ENCODE data around the gene ZNF500. TPM values are rescaled to one million over a fixed set of nuclear protein-coding genes. Genes with fewer than 3 reads are reported as not detected.

The ZNF500 gene
- total RNA-seq, 1 experiment from 2014 or later = 18.3 TPM

- no peak overlapping the region for H4K8ac ChIP-seq (replicated peaks; ENCODE audit: insufficient read length, low read depth, low read length)
- no CpG with 5 or more reads among the region's 5 CpGs for WGBS (ENCODE audit: extremely low coverage, insufficient read length, low lambda C conversion rate)
- no peak overlapping the region for H3K14ac ChIP-seq (ENCODE audit: insufficient read depth, low read length)
- Mint-ChIP-seq H3K36me3 (ENCODE audit: insufficient read depth in 1 of 3, low read depth in 3 of 3) (peaks cover 11 to 43% (median 26%) of the 10 kb centered on the region in 3 experiments), H3K4me3 (no peak overlapping the region), H3K27me3 (ENCODE audit: low read depth) (no peaks in the 10 kb centered on the region), H3K4me1 (peaks cover 15 to 30% of the 10 kb centered on the region in 2 experiments), H3K9me3 (no peaks in the 10 kb centered on the region), H3K27ac (peak overlapping the region in 2 of 3 experiments; percentile 7 to 11; a peak in 3 of 7 replicates)
- no peaks in the 10 kb centered on the region for H4K20me1 ChIP-seq (ENCODE audit: control insufficient read depth, insufficient read depth, insufficient read length)
- H3K4ac ChIP-seq (ENCODE audit: low read depth, low read length) = no peak overlapping the region
- H4K91ac ChIP-seq (ENCODE audit: insufficient read length, low read depth, low read length) = no peak overlapping the region
- H3K27me3 ChIP-seq (ENCODE audit: insufficient read depth, low read length) = no peaks in the 10 kb centered on the region
- H3K23ac ChIP-seq (ENCODE audit: insufficient read length, low read depth, low read length) = no peak overlapping the region
- H3K79me2 ChIP-seq (ENCODE audit: insufficient read depth, low read length) = no peaks in the 10 kb centered on the region
- peaks cover 3% of the 10 kb centered on the region; the same call in 1 of the 2 replicates for H3K4me1 ChIP-seq (ENCODE audit: insufficient read depth, low read length)
- no peak overlapping the region for H3K4me2 ChIP-seq (ENCODE audit: insufficient read depth, insufficient read length, low read length)
- no peak overlapping the region for H2BK120ac ChIP-seq (ENCODE audit: low read depth, low read length, poor library complexity, severe bottlenecking)
- no peak overlapping the region for H3K9ac ChIP-seq (ENCODE audit: extremely low read depth, insufficient read length, low read length)
- no peaks in the 10 kb centered on the region for H3K79me1 ChIP-seq (ENCODE audit: insufficient read depth, low read depth, low read length, poor library complexity, severe bottlenecking)
- no peak overlapping the region for H2BK5ac ChIP-seq (ENCODE audit: insufficient read length, low read length)
- DNase-seq = no peak
- no peak overlapping the region for H3K18ac ChIP-seq (ENCODE audit: insufficient read length, low read depth, low read length)
- no peak overlapping the region for H2AFZ ChIP-seq (ENCODE audit: low read length)
- no peak overlapping the region for H2BK12ac ChIP-seq (ENCODE audit: insufficient read length, low read depth, low read length)
- no peak overlapping the region for H2AK5ac ChIP-seq (ENCODE audit: insufficient read length, low read length)
- no peaks in the 10 kb centered on the region for H3K23me2 ChIP-seq (ENCODE audit: insufficient read length, low read depth, low read length, poor library complexity, severe bottlenecking)
- no peak overlapping the region for H4K5ac ChIP-seq (ENCODE audit: insufficient read length, low read depth, low read length)
- no peak for TF ChIP-seq CTCF (conservative IDR thresholded peaks at IDR 0.05)
- no peak overlapping the region for H3K56ac ChIP-seq (ENCODE audit: insufficient read length, low read depth, low read length)
- H3K9me3 ChIP-seq (ENCODE audit: control insufficient read depth, low read depth, low read length) = no peaks in the 10 kb centered on the region
- H3T11ph ChIP-seq (ENCODE audit: low read length) = no peak overlapping the region
- no peak overlapping the region for H2BK20ac ChIP-seq (ENCODE audit: low read depth, low read length, poor library complexity, severe bottlenecking)
- H2BK15ac ChIP-seq (ENCODE audit: low read depth, low read length) = no peak overlapping the region
- H3K27ac ChIP-seq (ENCODE audit: insufficient read length, low read depth, low read length) = no peak overlapping the region
Measured at GRCh38 chr16:4718466-4718865, 48.5 kb downstream of the ZNF500 start.

Data from H9 (cell line).